Measurements from ENCODE around the gene BAIAP2L2.
A peak's percentile ranks its signal among the peaks of the same experiment; 100 is the strongest.

The BAIAP2L2 gene

DNA sequence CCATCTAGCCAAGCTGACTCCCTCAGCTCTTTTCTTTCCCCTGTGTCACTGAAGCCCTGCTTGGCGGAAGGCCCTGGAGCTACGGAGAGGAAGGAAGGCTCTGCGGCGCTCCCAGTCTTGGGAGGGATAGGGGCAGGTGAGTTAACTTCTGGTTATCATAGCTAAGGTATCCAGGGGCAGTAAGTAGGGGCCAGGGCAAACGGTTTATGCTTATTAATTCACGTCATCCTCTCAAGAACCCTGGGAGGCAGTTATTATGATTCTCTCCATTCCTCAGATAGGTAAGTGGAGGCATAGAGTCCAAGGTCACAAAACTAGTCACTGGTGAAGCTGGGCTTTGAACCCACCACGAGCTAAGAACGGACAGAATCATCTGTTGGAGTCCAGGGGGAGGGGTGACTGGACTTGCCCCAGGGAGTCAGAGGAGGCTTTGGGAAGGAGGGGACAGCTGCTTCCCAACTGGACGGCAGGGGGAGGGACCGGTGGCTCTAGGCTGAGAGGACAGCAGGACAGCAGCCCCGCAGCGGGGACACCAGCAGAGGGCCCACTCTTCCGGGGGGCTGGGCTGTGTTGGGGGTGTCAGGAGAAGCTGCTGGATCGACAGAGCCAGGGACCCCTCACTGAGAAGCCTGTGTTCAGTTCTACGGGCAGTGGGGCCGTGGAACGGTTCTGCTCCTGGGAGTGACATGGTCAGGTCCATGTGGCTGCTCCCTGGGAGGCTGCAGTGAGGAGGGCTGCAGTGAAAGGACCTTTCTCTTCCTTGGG, 3.5 kb downstream of the BAIAP2L2 start:
- no peak for DNase-seq

DNA sequence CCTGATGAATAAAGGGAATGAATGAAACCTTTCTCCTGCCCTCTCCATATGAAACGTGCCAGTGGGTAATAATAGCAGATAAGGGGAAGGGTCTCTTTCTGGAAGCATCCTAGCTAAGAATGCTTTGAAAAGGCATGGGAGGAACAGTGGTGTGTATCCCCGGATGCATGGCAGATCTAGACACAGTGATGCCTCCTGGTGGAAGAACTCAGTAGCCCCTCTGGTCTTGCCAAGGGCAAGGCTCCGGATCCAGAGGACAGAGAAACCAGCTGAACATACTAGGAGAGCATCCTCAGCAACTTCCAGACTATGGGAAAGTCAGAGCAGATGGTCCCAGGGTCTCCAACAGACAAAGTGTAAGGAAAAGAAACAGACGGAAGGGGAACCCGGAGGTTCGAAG, 6.4 kb downstream of the BAIAP2L2 start:
- DNase-seq: no peak

DNA sequence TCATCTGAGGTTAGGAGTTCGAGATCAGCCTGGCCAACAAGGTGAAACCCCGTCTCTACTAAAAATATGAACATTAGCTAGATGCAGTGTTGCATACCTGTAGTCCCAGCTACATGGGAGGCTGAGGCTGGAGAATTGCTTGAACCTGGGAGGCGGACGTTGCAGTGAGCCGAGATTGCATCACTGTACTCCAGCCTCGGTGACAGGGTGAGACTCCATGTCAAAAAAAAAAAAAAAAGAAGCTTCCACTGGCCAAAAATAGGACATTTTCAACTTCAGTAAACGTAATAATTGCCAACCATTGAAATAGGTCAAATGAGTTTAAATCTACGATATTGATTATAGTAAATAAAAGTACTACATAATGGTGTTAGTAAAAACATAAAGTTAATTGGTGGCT, 6.8 kb downstream of the BAIAP2L2 start:
- no peak for DNase-seq

DNA sequence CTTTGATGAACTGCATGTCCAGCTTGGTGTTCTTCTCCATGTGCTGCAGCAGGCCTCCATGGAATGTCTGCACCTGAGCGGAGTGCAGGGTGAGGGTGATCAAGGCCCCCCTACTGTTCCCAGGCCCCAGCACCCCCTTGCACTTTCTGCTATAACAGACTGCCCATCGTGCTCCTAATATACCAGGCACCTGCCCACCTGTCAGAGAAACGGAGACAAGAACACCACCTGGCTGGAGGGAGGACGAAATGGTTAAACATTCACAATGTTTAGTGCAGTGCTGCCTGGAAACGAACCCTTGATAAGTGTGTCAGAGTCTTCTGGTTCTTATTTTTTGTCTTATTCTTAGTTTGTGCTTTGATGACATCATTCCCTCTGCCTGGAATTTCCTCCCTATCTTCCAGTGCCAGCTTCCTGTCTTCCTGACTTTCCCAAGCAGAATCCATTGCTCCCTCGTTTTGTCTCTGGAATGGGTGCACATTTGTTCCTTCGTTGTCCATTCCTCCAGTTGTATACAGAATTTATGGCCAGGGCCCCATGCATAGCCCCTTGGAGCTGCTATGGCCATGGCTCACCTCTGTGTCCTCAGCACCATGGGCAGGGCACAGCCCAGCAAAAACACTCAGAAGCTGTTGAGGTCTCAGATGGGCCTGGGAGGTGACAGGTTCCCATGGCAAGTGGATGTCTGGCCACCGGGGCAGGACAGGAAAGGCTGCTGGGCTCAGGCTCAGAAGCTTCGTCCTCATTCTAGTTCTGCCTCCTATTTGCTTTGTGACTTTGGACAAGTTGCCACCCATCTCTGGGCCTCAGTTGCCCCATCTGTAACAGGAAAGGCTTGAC, 11.9 kb downstream of the BAIAP2L2 start:
- peak; percentile 44 for DNase-seq

DNA sequence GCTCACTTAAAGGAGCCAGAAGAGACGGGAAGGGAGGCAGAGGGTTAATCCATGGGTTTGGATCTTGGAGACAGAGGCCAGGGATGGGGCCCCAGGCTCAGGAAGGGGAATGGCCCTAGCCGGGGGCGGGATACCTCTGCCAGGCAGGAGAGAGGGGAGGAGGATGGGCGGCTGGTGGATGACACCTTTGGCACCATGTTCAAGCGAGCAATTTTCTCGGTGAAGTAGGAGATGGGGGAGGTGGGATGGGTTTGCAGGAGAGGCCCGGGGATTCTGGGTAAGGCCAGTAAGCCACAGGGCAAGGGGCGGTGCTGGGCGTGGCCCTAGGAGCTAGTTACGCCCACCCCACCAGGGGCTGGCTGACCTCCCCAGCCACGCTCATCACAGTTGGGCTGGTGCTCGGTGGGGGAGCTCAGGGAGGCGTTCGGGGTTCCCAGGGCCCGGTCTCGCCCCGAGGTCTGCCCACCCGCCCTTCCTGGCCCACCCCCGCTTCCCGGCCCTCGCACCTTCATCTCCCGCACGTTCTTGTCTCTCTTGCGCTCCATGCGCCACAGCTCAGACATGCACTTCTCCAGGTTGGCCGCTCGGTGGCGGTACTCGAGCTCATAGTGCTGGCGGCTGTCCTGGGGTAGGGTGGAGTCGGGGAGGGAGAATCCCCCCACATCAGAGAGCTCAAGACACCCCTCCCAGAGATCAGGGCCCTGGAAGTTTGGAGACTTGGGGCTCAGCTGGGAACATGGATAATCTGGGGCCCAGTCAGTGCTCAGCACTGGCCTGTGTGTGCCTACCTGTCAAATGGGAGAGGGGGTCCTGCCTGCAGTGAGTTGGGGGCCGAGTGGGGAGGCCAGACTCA, 12.7 kb downstream of the BAIAP2L2 start:
- peak; percentile 9 for DNase-seq

DNA sequence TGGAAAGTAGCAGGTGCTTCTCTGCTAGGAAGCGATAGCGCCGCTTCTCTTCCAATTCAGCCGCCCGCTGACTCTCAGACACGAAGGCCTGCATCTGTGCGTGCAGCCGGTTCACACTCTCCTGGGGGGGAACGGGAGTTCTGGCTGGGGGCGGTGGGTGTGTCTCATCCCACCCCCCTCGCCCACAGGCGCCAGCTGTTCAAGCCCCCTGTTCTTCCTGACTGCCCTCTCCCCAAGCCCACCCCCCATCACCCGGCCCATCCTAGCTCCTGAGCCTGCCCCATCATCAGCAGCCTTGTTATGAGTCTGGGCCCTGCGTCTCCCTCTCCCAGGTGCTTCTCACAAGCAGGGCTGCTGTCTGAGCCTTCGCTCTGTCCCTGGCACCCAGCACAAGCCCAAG, 13.4 kb downstream of the BAIAP2L2 start:
- no peak for DNase-seq

DNA sequence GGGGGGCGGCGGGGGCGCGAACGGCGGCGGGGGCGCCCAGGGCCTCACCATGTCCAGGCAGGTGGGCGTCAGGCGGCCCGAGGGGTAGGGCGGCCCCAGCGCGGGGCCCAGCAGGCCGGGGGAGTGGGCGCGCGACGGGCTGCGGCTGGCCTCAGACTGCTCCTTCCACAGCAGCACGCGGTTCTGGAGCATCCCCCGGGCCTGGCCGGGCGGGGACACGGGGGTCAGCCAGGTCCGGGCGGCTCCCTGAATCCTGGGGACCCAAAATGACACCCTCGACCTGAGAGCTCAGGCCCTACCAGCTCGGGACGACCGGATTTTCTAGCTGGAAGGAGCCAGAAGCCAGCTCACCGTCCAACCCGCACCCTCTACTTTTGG, 21.0 kb downstream of the BAIAP2L2 start:
- DNase-seq: no peak

DNA sequence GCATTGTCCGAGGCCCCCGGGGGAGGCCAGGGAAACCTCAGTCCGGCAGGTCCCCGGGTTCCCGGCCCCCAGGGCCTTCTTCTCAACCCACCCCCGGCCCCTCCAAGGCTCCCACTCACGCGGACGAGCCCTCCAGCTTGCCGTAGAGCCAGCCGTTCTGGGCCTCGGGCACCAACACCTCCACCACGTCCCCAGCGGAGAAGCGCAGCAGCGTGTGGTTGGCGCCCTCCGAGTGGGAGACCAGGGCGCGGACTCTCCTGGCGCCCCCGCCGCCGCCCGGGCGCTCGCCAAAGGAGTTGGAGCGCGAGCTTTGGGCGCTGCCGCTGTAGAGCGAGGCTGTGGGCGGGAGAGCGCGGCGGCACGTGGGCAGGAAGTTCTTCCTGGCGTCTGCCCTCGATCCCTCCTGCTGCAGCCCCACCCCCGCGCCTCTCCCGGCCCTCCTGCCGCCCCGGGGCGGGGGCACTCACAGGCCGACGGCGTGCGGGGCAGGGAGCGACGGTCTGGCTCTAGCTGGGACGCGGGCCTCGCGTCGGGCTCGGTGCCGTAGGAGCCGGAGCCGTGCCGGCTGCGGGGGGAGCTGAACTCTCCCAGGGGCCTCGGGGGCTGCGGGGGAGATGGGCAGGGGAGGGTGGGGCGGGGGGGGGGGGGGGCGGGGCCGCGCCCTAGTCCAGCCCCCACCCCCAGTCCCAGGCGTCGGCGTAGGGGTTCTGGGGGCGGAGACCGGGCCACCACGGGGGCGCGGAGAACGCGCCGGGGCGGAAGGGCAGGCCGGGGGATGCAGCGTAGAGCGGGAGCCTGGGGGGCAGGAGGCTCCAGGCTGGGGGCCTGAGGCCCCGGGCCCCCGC, 21.6 kb downstream of the BAIAP2L2 start:
- DNase-seq: no peak

DNA sequence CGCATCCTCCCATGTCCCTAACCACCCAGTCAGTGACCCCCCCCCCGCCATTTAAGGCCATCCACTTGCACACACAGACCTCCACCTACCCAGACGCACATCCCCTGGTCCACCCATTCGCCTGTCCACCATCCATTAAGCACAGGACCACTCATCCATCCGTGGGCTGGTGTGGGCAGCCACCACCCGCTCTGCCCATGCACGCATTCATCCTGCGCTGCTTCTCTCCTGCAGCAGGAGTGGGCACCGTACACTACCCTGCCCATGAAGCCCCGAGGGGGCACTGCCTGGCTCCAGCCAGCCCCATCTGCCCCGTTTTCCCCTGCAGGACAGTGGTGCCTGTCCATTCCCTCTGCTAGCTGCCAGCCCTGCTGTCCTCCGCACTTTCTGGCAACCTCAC, 22.6 kb downstream of the BAIAP2L2 start:
- DNase-seq: no peak

DNA sequence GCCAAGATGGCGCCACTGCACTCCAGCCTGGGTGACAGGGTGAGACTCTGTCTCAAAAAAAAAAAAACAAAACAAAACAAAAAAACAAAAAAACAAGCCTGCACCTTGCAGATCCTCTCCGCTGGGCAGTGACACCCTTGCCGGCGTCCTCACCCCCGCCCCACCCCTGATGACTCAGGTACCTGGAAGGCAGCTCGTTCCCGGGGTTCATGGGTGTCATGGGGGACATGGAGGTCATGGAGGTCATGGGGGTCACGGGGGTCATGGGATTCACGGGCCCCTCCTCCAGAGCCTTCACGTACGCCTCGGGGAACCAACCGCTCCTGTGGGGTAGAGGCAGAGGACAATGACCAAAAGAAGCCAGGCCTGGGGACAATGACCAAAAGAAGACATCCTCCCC, 23.5 kb downstream of the BAIAP2L2 start:
- no peak for DNase-seq

DNA sequence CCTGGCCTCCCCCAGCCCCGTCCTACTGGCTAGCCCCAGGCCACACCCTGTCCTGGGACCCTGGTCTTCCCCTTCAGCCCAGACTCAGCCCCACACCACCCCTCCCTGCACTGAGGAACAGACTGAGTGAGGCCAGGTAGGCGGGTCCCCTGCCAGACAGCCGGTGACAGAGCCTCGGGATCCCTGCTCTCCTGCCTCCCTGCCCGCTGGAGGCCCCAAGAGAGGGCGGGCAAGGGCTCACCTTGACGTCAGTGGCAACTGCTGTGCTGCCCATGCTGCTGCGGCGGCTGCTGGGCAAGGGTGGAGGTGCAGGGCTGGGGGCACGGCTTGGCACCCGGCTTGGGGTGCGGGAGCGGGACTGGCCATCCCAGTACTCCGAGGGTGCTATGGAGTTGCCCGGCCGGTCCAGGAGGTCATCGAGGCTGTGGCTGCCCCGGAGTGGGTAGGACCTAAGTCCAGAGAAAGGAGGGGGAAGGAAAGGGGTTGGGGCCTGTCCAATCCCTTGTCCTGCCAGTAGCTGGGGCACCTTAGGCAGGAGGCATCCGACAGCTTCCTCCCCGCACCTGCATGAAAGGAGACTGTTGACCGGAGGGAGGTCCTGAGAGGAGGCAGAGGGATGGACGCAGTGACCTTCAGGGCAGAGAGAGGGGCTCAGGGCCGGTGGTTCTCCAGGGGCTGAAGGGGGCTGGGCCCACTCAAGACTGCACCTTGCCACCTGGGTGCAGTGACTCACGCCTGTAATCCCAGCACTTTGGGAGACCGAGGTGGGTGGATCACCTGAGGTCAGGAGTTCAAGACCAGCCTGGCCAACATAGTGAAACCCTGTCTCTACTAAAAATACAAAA, 24.3 kb downstream of the BAIAP2L2 start:
- no peak for DNase-seq

DNA sequence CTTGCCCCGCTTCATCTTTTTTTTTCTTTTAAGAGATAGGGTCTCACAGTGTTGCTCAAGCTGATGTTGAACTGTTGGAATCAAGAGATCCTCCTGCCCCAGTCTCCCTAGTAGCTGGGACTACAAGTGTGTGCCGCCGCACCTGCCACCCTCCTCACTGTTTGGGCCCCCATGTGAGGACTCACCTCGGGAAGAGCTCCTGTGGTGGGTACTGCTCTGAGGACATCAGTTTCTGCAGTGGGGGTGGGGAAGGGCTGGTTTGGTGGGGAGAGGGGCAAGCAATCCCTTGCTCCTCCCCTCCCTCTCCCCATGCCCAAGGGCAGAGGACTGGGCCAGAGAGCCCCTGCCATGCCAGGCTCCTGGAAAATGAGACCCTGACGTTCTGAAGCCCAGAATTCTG, 25.0 kb downstream of the BAIAP2L2 start:
- DNase-seq: no peak

DNA sequence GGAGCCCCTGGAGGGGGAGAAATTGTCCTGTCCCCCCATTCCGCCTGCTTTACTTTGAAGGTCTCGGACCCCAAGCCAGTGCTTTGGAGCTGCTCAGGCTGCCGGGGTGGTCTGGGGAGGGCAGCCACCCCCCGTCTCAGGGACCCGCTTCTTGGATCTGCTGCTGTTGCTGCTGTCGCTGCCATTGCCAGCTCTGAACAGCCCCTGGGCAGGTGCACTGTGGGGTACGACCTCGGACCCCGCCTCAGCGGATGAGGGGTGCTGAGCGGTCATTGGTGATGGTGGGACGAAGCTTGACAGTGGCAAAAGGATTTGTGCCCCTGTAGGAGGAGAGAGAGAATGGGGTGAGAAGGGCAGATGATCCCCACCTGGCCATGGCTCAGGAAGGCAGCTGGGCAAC, 25.4 kb downstream of the BAIAP2L2 start:
- DNase-seq: no peak

DNA sequence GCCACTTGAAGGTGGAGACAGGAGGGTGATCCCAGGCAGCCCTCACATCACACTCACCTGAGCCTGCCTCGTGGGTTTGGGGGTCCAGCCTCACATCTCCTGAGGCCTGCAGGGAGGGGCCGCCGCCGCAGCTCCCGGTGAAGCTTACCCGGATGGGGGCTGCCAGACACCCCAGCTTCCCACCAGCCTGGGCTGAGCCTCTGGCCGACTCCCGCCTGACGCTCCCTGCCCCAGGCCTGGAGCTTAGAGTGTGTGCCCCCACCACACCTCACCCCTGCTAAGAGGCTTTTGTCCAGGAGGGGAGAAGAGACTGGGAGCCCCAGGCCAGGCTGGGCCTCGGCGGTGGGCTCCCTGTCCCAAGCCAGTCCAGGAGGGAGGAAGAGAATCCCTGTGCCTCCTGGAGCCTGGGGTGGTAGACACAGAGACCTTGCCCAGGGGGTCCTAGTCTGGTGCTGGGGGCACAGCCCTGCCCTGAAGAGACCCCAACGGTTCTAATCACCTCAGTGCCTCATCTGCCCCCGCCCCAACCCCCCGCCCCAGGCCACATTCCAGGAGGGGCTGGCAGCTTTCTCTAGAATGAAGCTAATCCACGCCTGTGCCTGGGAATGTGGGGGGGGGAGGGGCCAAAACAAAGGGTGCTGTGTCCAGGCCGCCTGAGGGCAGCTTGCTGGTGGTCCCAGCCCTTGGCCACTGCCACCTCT, 26.4 kb downstream of the BAIAP2L2 start, which contains the start of gene SLC16A8:
TSS of gene SLC16A8 (minus strand) at position 254 of the 701 bp plus-strand sequence. CDS start 1,311 bp downstream, outside the sequence.
- no peak for DNase-seq

DNA sequence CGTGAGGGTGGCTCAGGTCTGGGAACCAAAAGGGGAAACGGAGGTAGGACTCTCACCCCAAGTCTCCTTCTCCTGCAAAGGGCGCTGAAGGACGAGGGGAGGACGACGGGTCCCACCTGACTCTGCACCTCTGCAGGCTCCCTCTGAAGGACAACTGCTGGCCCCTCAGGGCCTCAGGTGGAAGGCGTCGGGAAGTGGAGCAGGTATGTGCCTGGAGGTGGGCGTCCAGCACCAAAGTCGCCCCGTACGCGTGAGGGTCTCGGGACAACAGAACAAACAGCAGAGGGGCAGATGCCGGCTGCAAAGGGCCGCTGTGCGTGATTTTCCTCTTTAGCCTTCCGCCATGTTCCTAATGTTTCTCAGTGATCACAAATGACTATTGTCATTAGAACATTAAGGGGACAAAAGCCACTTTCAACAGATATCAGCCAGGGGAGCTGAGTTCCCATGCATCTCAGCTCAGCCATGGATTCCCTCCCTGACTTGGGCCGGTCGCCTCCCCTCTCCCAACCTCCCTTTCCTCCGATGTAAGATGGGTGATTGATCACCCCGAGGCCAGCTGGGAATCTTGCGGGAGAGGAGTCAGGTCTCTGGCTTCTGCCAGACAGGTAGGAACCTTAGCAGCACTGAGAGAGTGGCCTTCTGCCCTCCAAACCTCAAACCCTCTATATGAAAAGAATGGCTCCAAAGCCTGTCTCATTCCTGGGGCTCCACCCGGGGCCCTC, 27.3 kb downstream of the BAIAP2L2 start:
- DNase-seq: no peak

DNA sequence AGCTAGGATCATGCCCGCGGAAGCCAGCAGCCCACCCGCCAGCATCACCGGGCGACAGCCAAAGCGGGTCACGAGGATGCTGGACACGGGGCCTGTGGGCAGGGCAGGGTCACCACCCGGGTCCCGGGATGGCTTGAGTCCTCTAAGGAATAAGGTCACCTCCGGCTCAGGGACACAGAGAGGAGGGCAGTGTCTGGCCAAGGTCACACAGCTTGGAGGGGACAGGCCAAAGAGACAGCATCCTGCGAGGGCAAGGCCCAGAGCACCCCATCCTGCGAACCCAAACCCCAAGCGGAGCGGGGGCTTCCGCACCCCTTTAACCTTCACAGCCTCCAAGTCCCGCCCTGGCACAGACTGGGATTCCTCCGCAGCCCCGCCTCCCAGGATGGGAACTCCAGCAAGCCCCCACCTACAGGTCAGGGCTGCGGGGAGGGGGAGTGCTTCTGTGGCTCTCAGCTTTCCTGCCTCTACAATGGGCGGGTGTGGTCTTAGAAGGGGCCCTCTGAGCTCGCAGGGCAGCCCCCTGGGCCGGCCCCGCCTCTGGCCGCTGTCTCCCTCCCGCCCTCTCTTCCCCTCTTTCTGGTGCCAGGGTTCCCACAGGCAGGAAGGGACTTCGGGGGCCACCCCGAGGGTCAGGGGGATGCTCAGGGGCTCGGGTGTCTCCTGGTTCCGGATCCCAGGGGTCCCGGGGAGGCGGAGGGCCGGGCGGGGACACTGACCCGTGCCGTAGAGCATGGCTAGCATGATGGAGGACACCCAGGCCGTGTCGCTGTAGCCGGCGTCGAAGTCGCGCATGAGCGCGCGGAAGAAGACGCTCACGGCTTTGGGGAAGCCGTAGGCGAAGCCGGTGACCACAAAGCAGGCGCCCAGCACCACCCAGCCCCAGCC, 28.3 kb downstream of the BAIAP2L2 start:
- DNase-seq: no peak

DNA sequence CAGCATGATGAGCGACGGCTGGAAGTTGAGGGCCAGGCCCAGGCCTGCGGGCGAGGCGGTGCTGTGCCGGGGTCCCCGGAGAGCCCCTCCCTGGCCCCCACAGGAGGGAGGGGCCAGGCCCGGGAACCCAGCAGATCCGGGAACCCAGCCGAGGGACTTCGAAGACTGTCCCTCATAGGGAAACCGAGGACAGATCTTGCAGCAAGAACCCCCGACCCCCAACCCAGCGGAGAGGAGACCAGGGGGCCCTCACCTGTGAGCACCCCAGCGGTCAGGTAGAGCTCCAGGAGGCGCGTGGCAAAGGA, 28.9 kb downstream of the BAIAP2L2 start:
- DNase-seq: no peak

DNA sequence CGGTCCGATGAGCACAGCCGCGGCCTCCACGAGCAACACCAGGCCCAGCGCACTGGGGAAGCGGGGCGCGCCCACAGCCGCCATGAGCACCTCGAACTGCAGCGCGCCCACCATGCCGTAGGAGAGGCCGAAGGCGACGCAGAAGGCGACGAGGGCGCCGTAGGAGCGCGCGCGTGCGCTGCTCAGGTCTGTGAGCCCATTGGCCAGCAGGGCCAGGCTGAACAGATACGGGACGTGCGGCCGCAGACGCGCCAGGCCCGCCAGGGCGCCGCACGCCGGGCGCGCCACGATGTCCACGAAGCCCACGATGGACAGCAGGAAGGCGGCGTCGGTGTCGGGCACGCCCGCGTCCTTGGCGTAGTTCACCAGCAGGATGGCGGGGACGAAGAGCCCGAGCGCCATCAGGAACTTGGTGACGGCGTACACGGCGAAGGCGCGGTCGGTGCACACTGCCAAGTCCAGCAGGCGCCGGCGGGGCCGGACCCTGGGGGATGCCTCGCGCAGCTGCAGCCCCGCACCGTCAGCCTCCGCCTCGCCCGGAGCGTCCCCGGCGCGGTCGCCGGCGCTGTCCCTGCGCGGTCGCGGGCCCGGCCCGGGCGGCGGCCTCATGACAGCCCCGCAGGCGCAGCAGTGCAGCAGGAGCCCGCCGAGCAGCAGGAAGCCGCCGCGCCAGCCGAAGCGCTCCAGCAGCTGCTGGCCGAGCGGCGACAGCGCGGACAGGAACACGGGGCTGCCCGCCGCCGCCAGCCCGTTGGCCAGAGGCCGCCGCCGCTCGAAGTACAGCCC, 29.4 kb downstream of the BAIAP2L2 start:
- peak; percentile 37 for DNase-seq

All from fibroblast of upper back skin (primary cell).